ENCODE measurements around the gene RTCB.

The RTCB gene

GRCh38 chr22:32348031-32348611 is 63.9 kb downstream of the RTCB start:
- intact Hi-C loops (cut with DNase I; ENCODE audit: low total_unique reads) = no loop called here
- H3K9me3 ChIP-seq = no peaks in the 10 kb centered on the region
- H3K27me3 ChIP-seq = peaks cover 0 to 3% of the 10 kb centered on the region in 2 donors
- no peak for TF ChIP-seq CTCF (IDR thresholded peaks at IDR 0.05)
- no peak overlapping the region for H3K27ac ChIP-seq
- no peak overlapping the region for H3K4me3 ChIP-seq
- no peak for DNase-seq
- no peaks in the 10 kb centered on the region for H3K36me3 ChIP-seq
- H3K4me1 ChIP-seq = no peaks in the 10 kb centered on the region

- no peak for DNase-seq
- Histone ChIP-seq H3K4me1 (no peaks in the 10 kb centered on the region), H3K36me3 (no peaks in the 10 kb centered on the region), H3K27ac (no peak overlapping the region), H3K9me3 (no peaks in the 10 kb centered on the region), H3K27me3 (peaks cover 0 to 21% of the 10 kb centered on the region in 2 donors), H3K4me3 (no peak overlapping the region)
- intact Hi-C loops (cut with DNase I; ENCODE audit: low total_unique reads) = no loop called here
- no peak for TF ChIP-seq CTCF (IDR thresholded peaks at IDR 0.05)
These were observed 68.1 kb downstream of the RTCB start for GRCh38 chr22:32343941-32344340.

GRCh38 chr22:32342977-32343376 is 69.1 kb downstream of the RTCB start:
- Histone ChIP-seq H3K9me3 (no peaks in the 10 kb centered on the region), H3K36me3 (no peaks in the 10 kb centered on the region), H3K27ac (no peak overlapping the region), H3K27me3 (peaks cover 0 to 21% of the 10 kb centered on the region in 2 donors), H3K4me3 (no peak overlapping the region), H3K4me1 (no peaks in the 10 kb centered on the region)
- intact Hi-C loops (cut with DNase I; ENCODE audit: low total_unique reads) = no loop called here
- TF ChIP-seq CTCF (IDR thresholded peaks at IDR 0.05) = no peak
- no peak for DNase-seq

- Histone ChIP-seq H3K27ac (no peak overlapping the region), H3K27me3 (peaks cover 0 to 21% of the 10 kb centered on the region in 2 donors), H3K4me3 (no peak overlapping the region), H3K9me3 (no peaks in the 10 kb centered on the region), H3K36me3 (no peaks in the 10 kb centered on the region), H3K4me1 (no peaks in the 10 kb centered on the region)
- no peak for TF ChIP-seq CTCF (IDR thresholded peaks at IDR 0.05)
- no peak for DNase-seq
- intact Hi-C loops (cut with DNase I; ENCODE audit: low total_unique reads) = no loop called here
These were observed 70.8 kb downstream of the RTCB start for GRCh38 chr22:32341122-32341740.

GRCh38 chr22:32340411-32340810 is 71.6 kb downstream of the RTCB start:
- no peak for DNase-seq
- intact Hi-C loops (cut with DNase I; ENCODE audit: low total_unique reads) = no loop called here
- no peaks in the 10 kb centered on the region for H3K36me3 ChIP-seq

More at GRCh38 chr22:32340411-32340810, 71.6 kb downstream of the RTCB start:
- Histone ChIP-seq H3K4me1 (no peaks in the 10 kb centered on the region), H3K9me3 (no peaks in the 10 kb centered on the region), H3K4me3 (no peak overlapping the region), H3K27ac (no peak overlapping the region), H3K27me3 (peaks cover 0 to 24% of the 10 kb centered on the region in 2 donors)
- TF ChIP-seq CTCF (IDR thresholded peaks at IDR 0.05) = no peak

All from tibial artery (tissue), 4 donors.